Measurements from ENCODE around the gene IDH3A.

The IDH3A gene

DNA sequence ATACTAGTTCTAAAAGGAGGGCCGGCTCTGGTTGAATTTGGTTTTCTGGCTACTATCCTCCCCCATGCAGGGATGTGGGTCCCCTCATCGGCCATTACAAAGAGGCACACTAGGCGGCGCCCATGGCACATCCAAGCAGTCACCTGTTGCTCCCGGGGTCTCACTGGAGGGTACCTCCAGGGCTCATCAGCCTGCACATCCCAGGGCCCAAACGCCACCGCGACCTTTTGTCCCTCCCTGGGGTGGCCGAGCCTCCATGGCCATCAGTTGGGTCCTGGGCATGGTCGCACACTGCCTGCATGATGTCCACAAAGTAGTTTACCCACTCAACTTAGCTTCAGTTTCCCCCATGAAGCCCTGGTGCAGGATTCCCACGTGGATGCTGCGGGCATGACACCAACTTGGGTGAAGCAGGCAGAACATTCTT is 28.3 kb downstream of the IDH3A start:
- no peak overlapping the region for H3K4me3 ChIP-seq (ENCODE audit: low read depth, low read length)
- DNase-seq (ENCODE audit: low read depth): peak; percentile 53
- TF ChIP-seq, protein P1, sequence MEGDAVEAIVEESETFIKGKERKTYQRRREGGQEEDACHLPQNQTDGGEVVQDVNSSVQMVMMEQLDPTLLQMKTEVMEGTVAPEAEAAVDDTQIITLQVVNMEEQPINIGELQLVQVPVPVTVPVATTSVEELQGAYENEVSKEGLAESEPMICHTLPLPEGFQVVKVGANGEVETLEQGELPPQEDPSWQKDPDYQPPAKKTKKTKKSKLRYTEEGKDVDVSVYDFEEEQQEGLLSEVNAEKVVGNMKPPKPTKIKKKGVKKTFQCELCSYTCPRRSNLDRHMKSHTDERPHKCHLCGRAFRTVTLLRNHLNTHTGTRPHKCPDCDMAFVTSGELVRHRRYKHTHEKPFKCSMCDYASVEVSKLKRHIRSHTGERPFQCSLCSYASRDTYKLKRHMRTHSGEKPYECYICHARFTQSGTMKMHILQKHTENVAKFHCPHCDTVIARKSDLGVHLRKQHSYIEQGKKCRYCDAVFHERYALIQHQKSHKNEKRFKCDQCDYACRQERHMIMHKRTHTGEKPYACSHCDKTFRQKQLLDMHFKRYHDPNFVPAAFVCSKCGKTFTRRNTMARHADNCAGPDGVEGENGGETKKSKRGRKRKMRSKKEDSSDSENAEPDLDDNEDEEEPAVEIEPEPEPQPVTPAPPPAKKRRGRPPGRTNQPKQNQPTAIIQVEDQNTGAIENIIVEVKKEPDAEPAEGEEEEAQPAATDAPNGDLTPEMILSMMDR (IDR thresholded peaks at IDR 0.05; ENCODE audit: insufficient read depth, low read depth, low read length, missing control alignments): peak; percentile 71

GRCh38 chr15:78178064-78178463 is 28.9 kb downstream of the IDH3A start:
- H3K4me3 ChIP-seq (ENCODE audit: low read depth, low read length): no peak overlapping the region
- TF ChIP-seq, protein P1 (IDR thresholded peaks at IDR 0.05; ENCODE audit: insufficient read depth, low read depth, low read length, missing control alignments): no peak
- DNase-seq (ENCODE audit: low read depth): no peak

- no peak overlapping the region for H3K4me3 ChIP-seq (ENCODE audit: low read depth, low read length)
- DNase-seq (ENCODE audit: low read depth): no peak
- TF ChIP-seq, protein P1 (IDR thresholded peaks at IDR 0.05; ENCODE audit: insufficient read depth, low read depth, low read length, missing control alignments): no peak
Measured at GRCh38 chr15:78179286-78179840, 30.2 kb downstream of the IDH3A start.

GRCh38 chr15:78179906-78180305 is 30.7 kb downstream of the IDH3A start:
- no peak for DNase-seq (ENCODE audit: low read depth)
- TF ChIP-seq, protein P1 (IDR thresholded peaks at IDR 0.05; ENCODE audit: insufficient read depth, low read depth, low read length, missing control alignments): no peak
- no peak overlapping the region for H3K4me3 ChIP-seq (ENCODE audit: low read depth, low read length)

DNA sequence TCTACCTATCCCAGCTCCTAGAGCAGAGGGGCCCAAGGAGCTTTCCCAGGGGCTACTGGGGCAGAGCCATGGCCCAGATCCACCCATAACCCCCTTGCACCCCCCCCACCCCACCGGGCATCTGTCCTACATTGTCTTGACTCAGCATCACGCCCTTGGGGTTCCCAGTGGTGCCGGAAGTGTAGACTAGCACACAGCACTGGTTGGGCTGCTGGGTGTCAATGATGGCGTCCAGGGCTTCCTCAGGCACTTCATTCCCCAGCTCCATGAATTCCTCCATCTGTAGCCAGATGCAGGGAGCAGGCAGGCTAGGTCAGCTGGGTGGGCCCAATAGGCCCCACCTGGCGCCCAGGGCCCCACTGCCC is 33.2 kb downstream of the IDH3A start:
- TF ChIP-seq, protein P1 (IDR thresholded peaks at IDR 0.05; ENCODE audit: insufficient read depth, low read depth, low read length, missing control alignments): no peak
- DNase-seq (ENCODE audit: low read depth): no peak
- no peak overlapping the region for H3K4me3 ChIP-seq (ENCODE audit: low read depth, low read length)

DNA sequence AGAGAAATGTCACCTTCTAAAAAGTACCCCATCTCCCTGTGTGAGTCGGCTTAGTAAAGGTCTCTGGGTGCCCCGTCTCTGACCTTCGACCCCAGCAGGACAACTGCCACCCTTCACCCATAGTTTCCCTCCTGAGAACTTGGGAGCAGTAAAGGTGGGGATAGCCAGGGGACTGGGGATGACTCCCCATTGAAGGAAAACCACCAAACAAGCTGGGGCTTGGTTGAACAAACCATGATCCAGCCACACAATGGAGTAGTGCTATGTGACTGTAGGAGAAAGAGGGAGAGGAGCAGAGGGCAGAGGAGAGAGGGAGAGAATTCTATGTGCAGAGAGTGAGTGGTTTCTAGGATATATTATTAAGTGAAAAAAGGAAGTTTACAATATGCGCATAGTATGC is 33.7 kb downstream of the IDH3A start:
- TF ChIP-seq, protein P1 (IDR thresholded peaks at IDR 0.05; ENCODE audit: insufficient read depth, low read depth, low read length, missing control alignments): no peak
- DNase-seq (ENCODE audit: low read depth): no peak

More for the DNA sequence above, 33.7 kb downstream of the IDH3A start:
- no peak overlapping the region for H3K4me3 ChIP-seq (ENCODE audit: low read depth, low read length)
